Bladder microvascular endothelial cell (primary cell): Measurements from ENCODE around the gene SULT1C3. TPM values are rescaled to one million over a fixed set of nuclear protein-coding genes. Genes with fewer than 3 reads are reported as not detected.

Source experiments
- total RNA-seq: library from RNA; depleted of rRNA; stranded (reverse); fragments of >200 nt; gene quantifications from 2 replicates; pipeline ENCODE4 v1.2.3, GENCODE V29; 2014

SULT1C3 gene
- not detected in 2 replicates for total RNA-seq

DNA sequence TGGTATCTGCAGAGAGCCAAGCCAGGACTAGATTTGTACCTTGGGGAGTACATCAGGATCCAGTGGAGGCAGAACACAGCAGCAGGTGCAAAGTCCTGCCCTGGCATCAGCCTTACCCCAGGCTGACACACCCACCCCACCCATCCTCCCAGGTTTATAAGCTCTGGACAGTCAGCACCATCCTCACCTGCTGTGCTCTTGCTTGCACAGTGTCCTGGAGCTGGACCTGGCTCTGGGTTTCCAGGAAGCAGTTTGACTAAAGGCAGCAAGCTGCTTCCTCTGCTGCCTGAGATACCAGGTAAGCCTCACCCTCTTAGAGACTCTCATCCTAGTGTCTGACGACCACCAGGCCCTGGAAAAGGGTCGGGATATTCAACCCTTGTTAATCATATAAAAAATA, at the start of gene SULT1C3:
SULT1C3 (plus strand) TSS at position 183 of the 400 bp plus-strand sequence. CDS start 7,227 bp downstream, outside the sequence.

DNA sequence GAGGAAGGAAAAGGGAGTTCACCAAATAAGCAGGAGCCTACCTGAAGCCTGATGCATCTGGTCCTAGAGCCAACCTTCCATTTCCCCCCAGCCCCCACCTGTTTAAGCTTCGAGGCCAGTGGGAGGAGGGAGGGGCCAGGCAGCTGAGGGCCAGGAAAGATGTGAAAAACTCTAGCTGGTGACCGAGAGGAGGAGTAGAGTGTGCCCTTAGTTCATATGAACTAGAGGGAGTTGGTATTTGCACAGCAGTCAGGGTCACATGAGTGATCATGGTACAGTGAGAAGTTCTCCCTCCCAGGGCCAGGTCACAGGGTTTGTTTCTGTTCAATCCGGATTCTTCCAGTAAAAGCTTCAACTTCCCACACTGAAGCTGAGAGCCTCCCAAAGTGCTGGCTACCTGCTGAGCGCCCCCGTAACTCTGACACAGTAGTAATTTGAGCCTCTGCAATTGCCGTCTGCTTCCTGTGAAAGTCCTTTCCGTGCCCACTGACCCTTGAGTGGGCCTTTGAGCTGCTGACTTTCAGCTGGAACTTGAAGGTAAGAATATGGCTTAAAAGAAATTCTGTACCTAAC, 48.9 kb downstream of the SULT1C3 start, which contains the start of gene SULT1C2:
SULT1C2 (plus strand) TSS at position 362 of the 573 bp plus-strand sequence. CDS start 4,773 bp downstream, outside the sequence.

Other genes starting within 250 kb of the SULT1C3 start
- gene SULT1C2, start 48.9 kb downstream of the SULT1C3 start, total RNA-seq, result not detected in 2 replicates
- gene SULT1C4, start 138.0 kb downstream of the SULT1C3 start, total RNA-seq, result 7.6 and 82.8 TPM in 2 replicates
- 13.4 and 24.1 TPM in 2 replicates for gene GCC2, start 209.2 kb downstream of the SULT1C3 start, total RNA-seq